ENCODE measurements around the gene CIDEC. TPM values are rescaled to one million over a fixed set of nuclear protein-coding genes. Genes with fewer than 3 reads are reported as not detected.

CIDEC gene
- total and polyA plus RNA-seq, 9 of the 15 experiments (the other 6 are each of a cell fraction or from before 2014, with no cell fraction given): not detected

DNA sequence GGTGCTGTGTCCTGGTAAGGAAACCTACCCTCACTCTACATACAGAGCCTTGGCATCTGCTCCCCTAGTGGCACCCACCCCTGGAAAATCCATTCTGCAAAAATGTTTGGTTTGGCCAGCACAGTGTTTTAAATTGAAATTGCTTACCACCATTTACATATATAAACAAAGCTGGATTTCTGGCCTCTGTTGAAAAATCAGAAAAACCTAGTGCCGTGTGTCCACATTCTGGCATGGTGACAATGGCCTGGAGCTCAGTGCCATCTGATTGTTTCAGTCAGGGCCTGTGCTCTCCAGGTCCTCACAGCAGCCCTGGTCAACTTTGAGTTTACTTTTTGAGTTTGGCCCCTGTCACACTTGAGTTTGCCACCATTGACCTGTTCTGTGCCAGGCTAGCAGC lies 34.0 kb upstream of the CIDEC start:
- H3K79me2 ChIP-seq (ENCODE audit: control insufficient read depth, insufficient read depth, low read length): no peaks in the 10 kb centered on the region
- no peak overlapping the region for H3K27ac ChIP-seq (ENCODE audit: extremely low read depth, low read depth, low read length)
- no peaks in the 10 kb centered on the region for H3K9me3 ChIP-seq (replicated peaks; ENCODE audit: control insufficient read depth, insufficient read depth, low read depth, low read length)
- no peaks in the 10 kb centered on the region for H4K20me1 ChIP-seq (replicated peaks; ENCODE audit: control insufficient read depth, insufficient read depth, low read length)
- peak overlapping the region; percentile 7; the same call in 1 of the 2 replicates for H2AFZ ChIP-seq (ENCODE audit: low read depth, low read length)
- H3K9ac ChIP-seq (ENCODE audit: insufficient read depth in 1 of 2, low read depth in 2 of 2, low read length in 2 of 2): peak overlapping the region in 1 of 2 experiments; percentile 41; a peak in 1 of 4 replicates
- FAIRE-seq (no peak), DNase-seq (ENCODE audit: extremely low read depth in 1 of 4, low spot score in 3 of 4) (no peak), ATAC-seq (no peak)
- ChIA-PET CTCF (ENCODE audit: low intra/inter-chr PET ratio) (no interaction called here), POLR2A (interaction anchor here (1.0 to 3.6 kb wide), 7 partner anchors 8 to 63 kb away, joined by 3 to 28 read pairs (median 5); partner anchors contain the start of genes CRELD1 and IL17RE)
- H3K36me3 ChIP-seq (ENCODE audit: control insufficient read depth, insufficient read depth, low read length): no peaks in the 10 kb centered on the region
- H3K4me2 ChIP-seq (ENCODE audit: insufficient read depth, low read length): no peak overlapping the region
- TF ChIP-seq JUN (IDR thresholded peaks at IDR 0.05; ENCODE audit: borderline replicate concordance, low read depth, low read length) (no peak), JUN (CRISPR knock-in tag; IDR thresholded peaks at IDR 0.05; ENCODE audit: borderline replicate concordance) (no peak), ZNF140 (CRISPR knock-in tag; IDR thresholded peaks at IDR 0.05) (no peak), XRCC5 (IDR thresholded peaks at IDR 0.05; ENCODE audit: low read depth, low read length) (no peak), IFI16 (CRISPR knock-in tag; IDR thresholded peaks at IDR 0.05) (no peak), NCOA2 (IDR thresholded peaks at IDR 0.05; ENCODE audit: partially characterized antibody in 2 of 2) (no peak), DMBX1 (CRISPR knock-in tag; IDR thresholded peaks at IDR 0.05; ENCODE audit: borderline replicate concordance) (no peak), GTF2F1 (IDR thresholded peaks at IDR 0.05; ENCODE audit: low read depth, low read length) (no peak), CEBPG (CRISPR knock-in tag; IDR thresholded peaks at IDR 0.05) (no peak), CEBPG (tag; conservative IDR thresholded peaks at IDR 0.05 in 1 of 2, IDR thresholded peaks at IDR 0.05 in 1 of 2) (no peak), ZBTB34 (CRISPR knock-in tag; IDR thresholded peaks at IDR 0.05) (no peak), E4F1 (CRISPR knock-in tag; IDR thresholded peaks at IDR 0.05; ENCODE audit: borderline replicate concordance) (no peak), ZNF274 (IDR thresholded peaks at IDR 0.05; ENCODE audit: borderline replicate concordance, low read depth, low read length) (no peak), KDM2B (CRISPR knock-in tag; IDR thresholded peaks at IDR 0.05) (no peak)
- TF ChIP-seq, protein P1, sequence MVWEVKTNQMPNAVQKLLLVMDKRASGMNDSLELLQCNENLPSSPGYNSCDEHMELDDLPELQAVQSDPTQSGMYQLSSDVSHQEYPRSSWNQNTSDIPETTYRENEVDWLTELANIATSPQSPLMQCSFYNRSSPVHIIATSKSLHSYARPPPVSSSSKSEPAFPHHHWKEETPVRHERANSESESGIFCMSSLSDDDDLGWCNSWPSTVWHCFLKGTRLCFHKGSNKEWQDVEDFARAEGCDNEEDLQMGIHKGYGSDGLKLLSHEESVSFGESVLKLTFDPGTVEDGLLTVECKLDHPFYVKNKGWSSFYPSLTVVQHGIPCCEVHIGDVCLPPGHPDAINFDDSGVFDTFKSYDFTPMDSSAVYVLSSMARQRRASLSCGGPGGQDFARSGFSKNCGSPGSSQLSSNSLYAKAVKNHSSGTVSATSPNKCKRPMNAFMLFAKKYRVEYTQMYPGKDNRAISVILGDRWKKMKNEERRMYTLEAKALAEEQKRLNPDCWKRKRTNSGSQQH (CRISPR knock-in tag; IDR thresholded peaks at IDR 0.05): no peak
- peaks cover 30 to 49% of the 10 kb centered on the region in 2 experiments for H3K4me1 ChIP-seq (replicated peaks in 1 of 2; ENCODE audit: control insufficient read depth in 2 of 2, insufficient read depth in 2 of 2, low read length in 2 of 2)
- intact Hi-C loops (cut with micrococcal nuclease): no loop called here
- BruUV-seq (replicated peaks): no TSS peak
- WGBS (ENCODE audit: insufficient coverage, low coverage, missing lambda C conversion rate): 57% methylated on average over 1 of the region's 1 CpG
- in situ Hi-C loops (cut with MboI): no loop called here
- H3K27me3 ChIP-seq (ENCODE audit: control insufficient read depth in 2 of 2, insufficient read depth in 2 of 2, low read length in 2 of 2): no peaks in the 10 kb centered on the region
- no peak overlapping the region for H3K4me3 ChIP-seq
- peaks cover 3% of the 10 kb centered on the region for H3K9me1 ChIP-seq (ENCODE audit: control insufficient read depth, insufficient read depth, low read length)
